Endodermal cell (in vitro differentiated cells): Measurements from ENCODE around the gene DOCK4. TPM values are rescaled to one million over a fixed set of nuclear protein-coding genes. Genes with fewer than 3 reads are reported as not detected.

Experiments used
- DNase-seq: peaks from one replicate; pipeline ENCODE4 v3.0.0-alpha.2; 2017
- H3K27ac ChIP-seq: 2 replicates; pipeline ENCODE4 v1.5.1; 2013; ENCODE audit warnings: mild to moderate bottlenecking, low read depth, low read length, moderate library complexity
- H3K27me3 ChIP-seq: 2 replicates; pipeline ENCODE4 v1.6.1; 2013; ENCODE audit warnings: mild to moderate bottlenecking, low read length, moderate library complexity; ENCODE audit not compliant: insufficient read depth, control insufficient read depth, poor library complexity, severe bottlenecking
- H3K36me3 ChIP-seq: 2 replicates; pipeline ENCODE4 v1.7.0; 2013; ENCODE audit warnings: mild to moderate bottlenecking, low read length, moderate library complexity; ENCODE audit not compliant: control insufficient read depth, insufficient read depth
- H3K4me1 ChIP-seq: one replicate; pipeline ENCODE4 v1.7.0; 2013; ENCODE audit warnings: low read length; ENCODE audit not compliant: control insufficient read depth, insufficient read depth
- H3K4me3 ChIP-seq: 2 replicates; pipeline ENCODE4 v1.5.1; 2013; ENCODE audit warnings: mild to moderate bottlenecking, low read length, moderate library complexity
- H3K9ac ChIP-seq: 2 replicates; pipeline ENCODE4 v1.6.1; 2013; ENCODE audit warnings: mild to moderate bottlenecking, low read length, moderate library complexity; ENCODE audit not compliant: poor library complexity, severe bottlenecking; ENCODE audit errors: extremely low read depth
- H3K9me3 ChIP-seq: 2 replicates; pipeline ENCODE4 v1.6.1; 2013; ENCODE audit warnings: mild to moderate bottlenecking, low read length, moderate library complexity; ENCODE audit not compliant: control insufficient read depth
- H3K27ac Mint-ChIP-seq: 2 replicates; pipeline ENCODE4 v1.8.0; 2020; ENCODE audit warnings: mixed read lengths
- H3K27me3 Mint-ChIP-seq: 2 replicates; pipeline ENCODE4 v1.8.0; 2021; ENCODE audit warnings: mild to moderate bottlenecking, mixed read lengths; ENCODE audit not compliant: insufficient read depth
- H3K36me3 Mint-ChIP-seq: 2 replicates; pipeline ENCODE4 v1.8.0; 2020; ENCODE audit warnings: low read depth, mixed read lengths
- H3K4me1 Mint-ChIP-seq: 2 replicates; pipeline ENCODE4 v1.8.0; 2020; ENCODE audit warnings: mixed read lengths
- H3K4me3 Mint-ChIP-seq: 2 replicates; pipeline ENCODE4 v1.8.0; 2020; ENCODE audit warnings: mild to moderate bottlenecking, moderate library complexity, mixed read lengths
- H3K9me3 Mint-ChIP-seq: 2 replicates; pipeline ENCODE4 v1.8.0; 2020; ENCODE audit warnings: mild to moderate bottlenecking, mixed read lengths
- CTCF ChIP-seq: fragments of 200-600 bp; sonication (generic); conservative IDR thresholded peaks from 2 replicates; pipeline ENCODE4 v1.5.0; 2021; ENCODE audit warnings: antibody characterized with exemption, mild to moderate bottlenecking
- WGBS, 2 experiments: methylation state at CpG; one replicate each; pipeline versions ENCODE4 v1.1.5 to v1.1.7; 2013; ENCODE audit warnings: missing lambda C conversion rate in 2 of 2, mixed read lengths in 1 of 2; ENCODE audit not compliant: insufficient coverage in 1 of 2, insufficient read length in 1 of 2; 5-methylcytosine and 5-hydroxymethylcytosine counted together
- total RNA-seq, 2 donors: library from RNA; stranded (reverse); fragmentation: NEBNext Ultra II Directional in 1 of 2; extraction: Animal tissue kit (Norgen Biotek cat#: 25700) in 1 of 2; gene quantifications; 2 replicates in 1 of 2; 3 replicates in 1 of 2; pipeline ENCODE4 v1.2.1, GENCODE V29; 2021

The DOCK4 gene
- total RNA-seq, 2 donors from 2014 or later, result 11.2 to 15.3 TPM

- WGBS, 2 experiments, result 100% methylated on average over 1 of the region's 1 CpG; no CpG with 5 or more reads in 1 of the 2 experiments
These were observed 218.3 kb downstream of the DOCK4 start for GRCh38 chr7:111987886-111988285.

DNA sequence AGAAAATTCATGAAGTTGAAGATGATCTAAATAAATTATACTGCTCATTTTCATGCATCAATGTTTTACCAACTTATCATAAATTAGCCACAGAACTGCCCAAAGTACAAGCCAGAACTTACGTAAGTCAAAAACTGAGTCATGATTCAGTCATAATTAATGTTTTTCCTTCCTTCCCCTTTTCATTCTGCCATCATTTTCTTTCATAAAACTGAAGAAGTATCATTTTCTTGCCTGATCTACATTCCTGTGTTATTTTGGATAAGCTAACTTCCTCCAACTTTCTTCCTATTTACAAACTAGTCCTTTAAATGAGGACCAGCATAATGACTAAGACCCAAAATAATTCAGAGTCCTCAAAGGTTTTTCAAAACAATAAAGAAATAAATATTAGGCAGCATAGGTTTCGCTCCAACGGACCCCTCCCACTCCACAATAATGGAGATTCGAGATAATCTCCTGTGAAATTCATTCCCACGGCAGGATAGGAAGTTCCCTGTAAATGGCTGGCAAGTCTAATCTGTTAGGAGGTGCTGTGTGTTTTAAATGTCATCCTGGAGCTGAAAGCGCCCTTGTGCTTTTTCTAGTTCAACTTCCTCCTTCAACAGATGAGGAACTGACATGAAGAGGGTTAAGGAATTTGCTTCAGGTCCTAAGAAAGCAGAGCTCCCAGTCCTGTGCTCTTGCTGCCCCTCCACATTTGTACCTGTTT, 218.9 kb downstream of the DOCK4 start:
- H3K36me3 ChIP-seq, result no peaks in the 10 kb centered on the region
- H3K4me1 ChIP-seq, result no peaks in the 10 kb centered on the region
- H3K36me3 Mint-ChIP-seq, result no peaks in the 10 kb centered on the region
- H3K9me3 Mint-ChIP-seq, result no peaks in the 10 kb centered on the region
- TF ChIP-seq CTCF, result no peak
- no peak overlapping the region for H3K4me3 Mint-ChIP-seq
- peaks cover 11% of the 10 kb centered on the region for H3K4me1 Mint-ChIP-seq
- no peak overlapping the region for H3K9ac ChIP-seq
- H3K27ac ChIP-seq, result no peak overlapping the region
- no peak overlapping the region for H3K4me3 ChIP-seq
- H3K9me3 ChIP-seq, result no peaks in the 10 kb centered on the region
- H3K27me3 Mint-ChIP-seq, result no peaks in the 10 kb centered on the region
- H3K27ac Mint-ChIP-seq, result no peak overlapping the region
- 77 to 88% methylated on average over 3 to 6 of the region's 6 CpGs for WGBS, 2 experiments
- no peaks in the 10 kb centered on the region for H3K27me3 ChIP-seq
- DNase-seq, result peak; percentile 52

More at GRCh38 chr7:111987886-111988285, 218.3 kb downstream of the DOCK4 start:
- no peak for DNase-seq
- H3K9me3 ChIP-seq, result no peaks in the 10 kb centered on the region
- H3K36me3 ChIP-seq, result no peaks in the 10 kb centered on the region
- Mint-ChIP-seq H3K4me1 (peaks cover 13% of the 10 kb centered on the region), H3K36me3 (no peaks in the 10 kb centered on the region), H3K27ac (no peak overlapping the region), H3K4me3 (no peak overlapping the region), H3K27me3 (no peaks in the 10 kb centered on the region), H3K9me3 (no peaks in the 10 kb centered on the region)
- no peaks in the 10 kb centered on the region for H3K4me1 ChIP-seq
- H3K4me3 ChIP-seq, result no peak overlapping the region
- no peak for TF ChIP-seq CTCF
- no peaks in the 10 kb centered on the region for H3K27me3 ChIP-seq
- H3K27ac ChIP-seq, result no peak overlapping the region
- H3K9ac ChIP-seq, result no peak overlapping the region

DNA sequence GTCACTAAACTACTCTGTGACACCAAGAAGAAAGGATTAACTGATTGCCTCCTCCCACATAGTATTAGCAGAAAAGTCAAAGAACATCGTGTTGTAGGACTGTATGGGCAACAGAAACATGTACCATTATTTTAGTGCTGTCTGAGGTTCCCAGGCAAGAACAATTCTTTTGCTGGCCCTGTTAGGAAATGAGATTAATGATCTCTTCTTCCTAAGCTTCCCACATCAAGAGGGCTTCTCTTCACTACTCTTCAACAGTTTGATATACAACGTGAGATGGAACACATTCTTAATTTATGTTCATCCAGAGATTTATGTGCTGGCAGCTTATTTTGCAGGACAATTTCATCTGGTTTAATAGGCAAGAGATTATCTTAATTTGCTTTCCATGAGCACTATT, 219.6 kb downstream of the DOCK4 start:
- Mint-ChIP-seq H3K36me3 (no peaks in the 10 kb centered on the region), H3K4me3 (no peak overlapping the region), H3K9me3 (no peaks in the 10 kb centered on the region), H3K27me3 (no peaks in the 10 kb centered on the region), H3K4me1 (peaks cover 11% of the 10 kb centered on the region), H3K27ac (no peak overlapping the region)
- no peaks in the 10 kb centered on the region for H3K27me3 ChIP-seq
- no peak overlapping the region for H3K4me3 ChIP-seq
- no peaks in the 10 kb centered on the region for H3K4me1 ChIP-seq
- TF ChIP-seq CTCF, result no peak
- H3K9ac ChIP-seq, result no peak overlapping the region
- 85 to 93% methylated on average over 2 of the region's 2 CpGs for WGBS, 2 experiments
- H3K27ac ChIP-seq, result no peak overlapping the region
- no peak for DNase-seq
- no peaks in the 10 kb centered on the region for H3K36me3 ChIP-seq
- no peaks in the 10 kb centered on the region for H3K9me3 ChIP-seq
